Colon (tissue), 2 donors: Measurements from ENCODE around the gene HSBP1.

Source experiments
- FAIRE-seq: peaks from 2 replicates; lab custom pipeline; 2012; peaks lifted over from hg19 to GRCh38; lab: Jason Lieb, UNC
- donor health status: control.
- donor health status: control.

Gene HSBP1

GRCh38 chr16:83807710-83808572 lies at the start of gene HSBP1:
TSS of gene HSBP1 (plus strand) at chr16:83807978. CDS start at chr16:83808077, 99 bp downstream.
- no peak for FAIRE-seq

- no peak for FAIRE-seq
These were observed 45.4 kb upstream of the HSBP1 start for GRCh38 chr16:83762141-83762991.

GRCh38 chr16:83762992-83763358 lies 44.8 kb upstream of the HSBP1 start:
- no peak for FAIRE-seq

GRCh38 chr16:83768986-83769385 lies 38.8 kb upstream of the HSBP1 start:
- FAIRE-seq: no peak

GRCh38 chr16:83769397-83770008 lies 38.3 kb upstream of the HSBP1 start:
- no peak for FAIRE-seq

- FAIRE-seq: no peak
These were observed 36.4 kb upstream of the HSBP1 start for GRCh38 chr16:83771306-83771942.

GRCh38 chr16:83772806-83773205 lies 35.0 kb upstream of the HSBP1 start:
- no peak for FAIRE-seq

- no peak for FAIRE-seq
These were observed 33.7 kb upstream of the HSBP1 start for GRCh38 chr16:83774066-83774465.

GRCh38 chr16:83776944-83777343 lies 30.8 kb upstream of the HSBP1 start:
- FAIRE-seq: no peak

- FAIRE-seq: no peak
These were observed 27.9 kb upstream of the HSBP1 start for GRCh38 chr16:83779886-83780285.

- no peak for FAIRE-seq
These were observed 22.3 kb upstream of the HSBP1 start for GRCh38 chr16:83785455-83785854.

GRCh38 chr16:83789642-83790401 lies 18.0 kb upstream of the HSBP1 start:
- FAIRE-seq: no peak

GRCh38 chr16:83791916-83792315 lies 15.9 kb upstream of the HSBP1 start:
- FAIRE-seq: no peak

- no peak for FAIRE-seq
These were observed 15.4 kb upstream of the HSBP1 start for GRCh38 chr16:83792391-83792790.

- FAIRE-seq: no peak
These were observed 14.6 kb upstream of the HSBP1 start for GRCh38 chr16:83793179-83793578.

- no peak for FAIRE-seq
These were observed 12.8 kb upstream of the HSBP1 start for GRCh38 chr16:83794860-83795554.

GRCh38 chr16:83797013-83797412 lies 10.8 kb upstream of the HSBP1 start:
- FAIRE-seq: no peak

GRCh38 chr16:83799336-83799735 lies 8.4 kb upstream of the HSBP1 start:
- FAIRE-seq: no peak

- FAIRE-seq: no peak
These were observed 5.6 kb upstream of the HSBP1 start for GRCh38 chr16:83802135-83802534.

GRCh38 chr16:83802554-83803205 lies 5.1 kb upstream of the HSBP1 start:
- no peak for FAIRE-seq
